A673 (cell line): ENCODE measurements around the gene H6PD. TPM values are rescaled to one million over a fixed set of nuclear protein-coding genes. Genes with fewer than 3 reads are reported as not detected.
A peak's percentile ranks its signal among the peaks of the same experiment; 100 is the strongest.

Experiments
- BruUV-seq: library from RNA; stranded (reverse); fragments of 400-500 nt; replicated peaks from 2 replicates; lab custom pipeline; 2021; lab: Mats Ljungman, UMichigan
- CTCF ChIA-PET: fragments of 300-600 bp; sonication (Branson Sonifier 250); formaldehyde crosslinking; loops from one replicate; lab custom pipeline; 2022; ENCODE audit warnings: antibody characterized with exemption; lab: Charles Lee
- POLR2A ChIA-PET: fragments of 300-600 bp; sonication (Branson Sonifier 250); formaldehyde crosslinking; loops from one replicate; lab custom pipeline; 2022; ENCODE audit warnings: antibody characterized with exemption; ENCODE audit not compliant: low non-redundant PET; lab: Charles Lee
- DNase-seq: peaks from one replicate; pipeline ENCODE4 v3.0.0-alpha.2; 2015; ENCODE audit warnings: low spot score
- H3K27ac ChIP-seq: fragments of 200-600 bp; sonication (generic); 2 replicates; pipeline ENCODE4 v1.5.1; 2016; ENCODE audit warnings: mixed run types, low read depth, mild to moderate bottlenecking, mixed read lengths, antibody characterized with exemption, low read length; ENCODE audit not compliant: poor library complexity, severe bottlenecking
- H3K27me3 ChIP-seq: fragments of 200-600 bp; sonication (generic); replicated peaks from 2 replicates; pipeline ENCODE4 v1.6.1; 2017; ENCODE audit warnings: mixed run types, low read depth, mild to moderate bottlenecking, mixed read lengths, antibody characterized with exemption, low read length; ENCODE audit not compliant: insufficient read depth, poor library complexity
- H3K36me3 ChIP-seq: fragments of 200-600 bp; sonication (generic); 2 replicates; pipeline ENCODE4 v1.6.1; 2016; ENCODE audit warnings: mixed run types, mild to moderate bottlenecking, mixed read lengths, antibody characterized with exemption, low read length; ENCODE audit not compliant: insufficient read depth, poor library complexity, severe bottlenecking
- H3K4me1 ChIP-seq: fragments of 200-600 bp; sonication (generic); 2 replicates; pipeline ENCODE4 v1.6.1; 2017; ENCODE audit warnings: mixed run types, mild to moderate bottlenecking, mixed read lengths, antibody characterized with exemption, low read length; ENCODE audit not compliant: insufficient read depth, poor library complexity, severe bottlenecking
- H3K4me3 ChIP-seq: fragments of 200-600 bp; sonication (generic); 2 replicates; pipeline ENCODE4 v1.5.1; 2016; ENCODE audit warnings: low read depth, mixed run types, mild to moderate bottlenecking, mixed read lengths, low read length; ENCODE audit not compliant: poor library complexity, severe bottlenecking
- H3K9me3 ChIP-seq: fragments of 200-600 bp; sonication (generic); 2 replicates; pipeline ENCODE4 v1.6.1; 2016; ENCODE audit warnings: mixed run types, low read depth, mild to moderate bottlenecking, mixed read lengths, antibody characterized with exemption, low read length; ENCODE audit not compliant: poor library complexity, severe bottlenecking
- CTCF ChIP-seq: fragments of 300-800, 200-600 bp; sonication (generic); conservative IDR thresholded peaks from 2 replicates; pipeline ENCODE4 v1.5.1; 2017; ENCODE audit warnings: low read depth, mild to moderate bottlenecking, antibody characterized with exemption, low read length, moderate library complexity, mixed read lengths
- EZH2 ChIP-seq: fragments of 200-600 bp; sonication (generic); IDR thresholded peaks from 2 replicates; pipeline ENCODE4 v1.6.1; 2017; ENCODE audit warnings: borderline replicate concordance, low read depth, mild to moderate bottlenecking, mixed read lengths, antibody characterized with exemption, low read length; ENCODE audit not compliant: poor library complexity, severe bottlenecking
- intact Hi-C: fragments of 100-400 bp; cut with micrococcal nuclease; formaldehyde crosslinking; loops from one replicate; pipeline ENCODE4 v1.10.0; 2022; ENCODE audit not compliant: unreplicated experiment
- total RNA-seq: library from RNA; stranded (reverse); gene quantifications from 2 replicates; pipeline ENCODE4 v1.2.3, GENCODE V29; 2021

The H6PD gene
- total RNA-seq, 1 experiment from 2014 or later = 6.2 TPM

DNA sequence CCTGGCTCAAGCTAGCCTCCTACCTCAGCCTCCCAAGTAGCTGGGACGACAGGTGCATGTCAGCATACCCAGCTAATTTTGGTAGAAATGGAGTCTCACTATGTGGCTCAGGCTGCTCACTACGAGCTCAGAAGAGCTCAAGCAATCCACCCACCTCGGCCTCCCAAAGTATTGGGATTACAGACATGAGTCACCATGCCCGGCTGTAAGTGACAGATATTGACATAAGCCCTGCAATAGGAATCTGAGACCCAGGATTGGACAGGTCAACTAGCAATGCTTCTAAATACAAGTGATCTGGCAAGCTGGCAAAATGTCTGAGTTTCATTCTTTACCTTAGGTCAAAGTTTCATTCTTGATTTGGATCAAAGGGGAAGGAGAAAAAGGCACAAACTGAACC is 40.5 kb upstream of the H6PD start:
- ChIA-PET CTCF (no interaction called here), POLR2A (no interaction called here)
- Histone ChIP-seq H3K27me3 (peaks cover 13% of the 10 kb centered on the region), H3K27ac (no peak overlapping the region), H3K4me3 (no peak overlapping the region), H3K36me3 (no peaks in the 10 kb centered on the region), H3K9me3 (no peaks in the 10 kb centered on the region), H3K4me1 (peaks cover 12% of the 10 kb centered on the region)
- BruUV-seq = no TSS peak
- DNase-seq = no peak
- intact Hi-C loops = no loop called here
- TF ChIP-seq CTCF (no peak), EZH2 (no peak)

DNA sequence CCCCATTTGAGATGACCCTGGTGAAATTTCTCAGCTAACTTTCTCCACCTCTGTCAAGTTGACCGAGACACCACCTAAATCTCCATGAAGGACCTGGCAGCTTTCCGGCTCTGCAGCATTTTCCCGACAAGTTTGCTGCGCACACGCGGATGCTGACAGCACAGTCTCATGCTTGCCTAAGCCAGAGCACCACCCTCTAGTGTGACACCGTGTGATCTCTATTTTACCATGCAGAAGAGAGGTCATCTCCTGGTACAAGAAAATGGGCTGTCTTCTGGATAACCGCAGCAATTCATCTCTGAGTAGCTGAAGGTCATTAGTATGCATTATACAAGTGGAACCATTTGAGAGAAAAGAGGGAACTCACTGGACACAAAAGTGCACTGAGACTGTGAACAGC is 38.9 kb upstream of the H6PD start:
- H3K9me3 ChIP-seq = no peaks in the 10 kb centered on the region
- DNase-seq = no peak
- intact Hi-C loops = loop anchor here (1.0 kb wide), 2 partner anchors 53 to 85 kb away; no protein-coding TSS in a partner anchor
- no peak overlapping the region for H3K4me3 ChIP-seq
- peaks cover 30% of the 10 kb centered on the region for H3K27me3 ChIP-seq
- POLR2A ChIA-PET = no interaction called here
- H3K27ac ChIP-seq = no peak overlapping the region
- H3K36me3 ChIP-seq = no peaks in the 10 kb centered on the region
- H3K4me1 ChIP-seq = peaks cover 12% of the 10 kb centered on the region
- TF ChIP-seq CTCF (no peak), EZH2 (no peak)
- no TSS peak for BruUV-seq
- CTCF ChIA-PET = interaction anchor here (0.8 to 1.7 kb wide), 2 partner anchors 53 to 79 kb away, joined by 4 to 18 read pairs; no protein-coding TSS in a partner anchor

DNA sequence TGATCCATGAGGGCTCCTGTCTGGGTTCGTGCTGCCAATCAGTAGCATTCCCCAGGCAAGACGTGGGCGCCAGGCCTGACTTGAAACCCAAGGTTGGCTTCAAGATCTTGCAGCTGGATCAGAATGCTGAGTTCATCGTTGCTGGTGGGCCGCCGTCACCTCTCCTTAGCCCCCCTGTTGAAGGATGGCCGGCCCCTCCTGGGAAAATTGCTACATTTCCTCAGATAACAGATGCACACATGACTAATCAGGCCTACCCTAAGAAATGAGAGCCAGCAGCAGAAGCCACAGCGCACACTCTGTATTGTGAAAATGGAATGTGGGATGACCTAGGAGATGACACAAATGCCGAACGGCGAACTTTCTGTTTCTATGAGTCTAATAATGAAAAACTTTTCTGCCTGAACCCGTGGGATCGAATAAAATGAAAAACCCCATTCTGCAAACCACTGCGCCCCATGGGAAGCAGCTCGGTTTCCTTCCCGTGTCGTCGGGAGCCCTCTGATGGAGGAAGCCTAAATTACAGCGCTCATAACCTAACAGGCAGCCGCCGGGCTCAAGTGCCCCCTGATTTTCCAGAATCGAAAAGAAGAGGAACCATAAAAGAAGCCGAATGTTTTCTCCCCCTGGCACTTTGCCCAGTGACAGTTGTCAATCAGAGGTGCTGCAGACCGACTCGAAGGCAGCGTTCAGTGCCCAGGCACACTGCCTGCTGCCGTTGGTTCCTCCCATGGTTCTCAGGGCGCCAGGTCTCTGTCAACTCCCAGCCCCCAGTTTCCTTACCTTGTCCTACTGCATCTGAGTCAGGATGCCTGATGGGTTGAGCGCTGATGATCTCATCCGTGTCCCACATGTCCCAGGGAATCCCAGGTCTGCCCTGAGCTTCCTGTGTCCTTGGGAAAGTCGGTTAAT is 38.2 kb upstream of the H6PD start:
- H3K4me3 ChIP-seq = no peak overlapping the region

More for the DNA sequence above, 38.2 kb upstream of the H6PD start:
- intact Hi-C loops = loop anchor here (1.0 kb wide), 2 partner anchors 54 to 86 kb away; no protein-coding TSS in a partner anchor
- Histone ChIP-seq H3K4me1 (peaks cover 12% of the 10 kb centered on the region), H3K9me3 (no peaks in the 10 kb centered on the region), H3K27me3 (peaks cover 37% of the 10 kb centered on the region), H3K27ac (no peak overlapping the region), H3K36me3 (no peaks in the 10 kb centered on the region)
- POLR2A ChIA-PET = no interaction called here
- CTCF ChIA-PET = interaction anchor here (0.8 to 1.7 kb wide), 4 partner anchors 16 to 86 kb away, joined by 4 to 18 read pairs (median 6); no protein-coding TSS in a partner anchor
- BruUV-seq = no TSS peak
- peak; percentile 85 for TF ChIP-seq CTCF
- TF ChIP-seq EZH2 = no peak
- DNase-seq = peak; percentile 72
